GM21423 (cell line): ENCODE measurements around the gene SIRT4.
"Not testable (repeated sequence)": the region's sequence is repeated elsewhere in the genome, so short reads cannot be mapped to it uniquely, and the experiment has no call there.

Experiments
- ATAC-seq: cut with Tn5 transposase; IDR thresholded peaks from one replicate; pipeline ENCODE4 v1.9.1; 2021; ENCODE audit warnings: mild to moderate bottlenecking, moderate library complexity; ENCODE audit not compliant: unreplicated experiment

SIRT4 gene

GRCh38 chr12:120301962-120302815 is at the start of gene SIRT4:
Gene SIRT4, plus strand, starts transcription at chr12:120302321. Its CDS starts 1,241 bp downstream, at chr12:120303562.
- ATAC-seq = peak; percentile 98

- not testable (repeated sequence) for ATAC-seq
Measured at GRCh38 chr12:120253313-120253712, 48.8 kb upstream of the SIRT4 start.

- no peak for ATAC-seq
Measured at GRCh38 chr12:120254809-120255208, 47.3 kb upstream of the SIRT4 start.

GRCh38 chr12:120257041-120257821 is 44.9 kb upstream of the SIRT4 start:
- ATAC-seq = no peak

- ATAC-seq = no peak
Measured at GRCh38 chr12:120258323-120258896, 43.7 kb upstream of the SIRT4 start.

GRCh38 chr12:120259418-120260202 is 42.5 kb upstream of the SIRT4 start:
- ATAC-seq = no peak

- no peak for ATAC-seq
Measured at GRCh38 chr12:120260607-120261006, 41.5 kb upstream of the SIRT4 start.

- ATAC-seq = no peak
Measured at GRCh38 chr12:120261951-120262851, 39.9 kb upstream of the SIRT4 start.

GRCh38 chr12:120262852-120263747 is 39.0 kb upstream of the SIRT4 start:
- no peak for ATAC-seq

- ATAC-seq = no peak
Measured at GRCh38 chr12:120263748-120264085, 38.4 kb upstream of the SIRT4 start.

GRCh38 chr12:120264086-120264903 is 37.8 kb upstream of the SIRT4 start:
- no peak for ATAC-seq

GRCh38 chr12:120264904-120265472 is 37.1 kb upstream of the SIRT4 start:
- ATAC-seq = peak; percentile 6

GRCh38 chr12:120265473-120266179 is 36.5 kb upstream of the SIRT4 start, which contains the start of gene PXN:
Gene PXN, minus strand, starts transcription at chr12:120265730. Its CDS starts 101 bp downstream, at chr12:120265629.
- ATAC-seq = peak; percentile 78

- ATAC-seq = no peak
Measured at GRCh38 chr12:120266180-120266870, 35.8 kb upstream of the SIRT4 start.

- no peak for ATAC-seq
Measured at GRCh38 chr12:120267736-120268135, 34.4 kb upstream of the SIRT4 start.

- no peak for ATAC-seq
Measured at GRCh38 chr12:120276734-120277133, 25.4 kb upstream of the SIRT4 start.
